GM19438 (cell line): Measurements from ENCODE around the gene LMBR1.
"Not testable (repeated sequence)": the region's sequence is repeated elsewhere in the genome, so short reads cannot be mapped to it uniquely, and the experiment has no call there.

ENCODE experiments used
- ATAC-seq: cut with Tn5 transposase; IDR thresholded peaks from one replicate; pipeline ENCODE4 v1.9.1; 2021; ENCODE audit warnings: low read depth; ENCODE audit not compliant: unreplicated experiment

Gene LMBR1

DNA sequence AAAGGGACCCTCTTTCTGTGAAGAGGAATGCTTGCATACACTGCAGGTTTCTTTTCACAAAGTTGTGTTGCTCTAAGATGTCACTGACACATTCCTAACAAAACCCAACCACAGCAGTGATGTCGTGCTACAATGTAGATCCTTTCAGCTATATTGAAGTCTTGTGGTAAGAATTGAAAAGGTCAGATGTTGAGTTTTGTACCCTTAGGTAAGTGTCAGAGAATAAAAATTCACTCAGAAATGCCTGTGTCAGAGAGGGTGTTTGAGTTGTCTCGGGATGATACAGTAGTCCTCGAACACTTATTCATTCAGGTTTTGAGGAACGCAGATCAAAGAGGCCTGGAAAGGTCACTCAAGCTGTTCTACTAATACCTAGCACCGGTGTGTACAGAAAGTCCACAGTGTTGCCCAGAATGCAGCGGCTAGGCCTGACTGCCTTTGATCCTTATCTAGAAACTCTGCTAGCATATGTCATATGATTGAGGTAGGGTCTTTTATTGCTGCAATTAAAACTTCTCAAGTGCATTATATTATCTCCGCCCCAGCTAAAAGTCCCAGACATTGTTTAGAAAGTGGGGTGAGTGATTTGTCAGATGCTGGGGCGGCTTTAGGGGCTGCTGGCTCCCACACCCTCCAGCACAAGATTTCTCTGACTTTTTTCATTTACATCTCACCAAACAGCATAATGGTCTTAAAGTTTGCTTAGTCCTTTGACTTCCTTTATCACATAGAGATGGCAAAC lies 226.4 kb downstream of the LMBR1 start:
- no peak for ATAC-seq

DNA sequence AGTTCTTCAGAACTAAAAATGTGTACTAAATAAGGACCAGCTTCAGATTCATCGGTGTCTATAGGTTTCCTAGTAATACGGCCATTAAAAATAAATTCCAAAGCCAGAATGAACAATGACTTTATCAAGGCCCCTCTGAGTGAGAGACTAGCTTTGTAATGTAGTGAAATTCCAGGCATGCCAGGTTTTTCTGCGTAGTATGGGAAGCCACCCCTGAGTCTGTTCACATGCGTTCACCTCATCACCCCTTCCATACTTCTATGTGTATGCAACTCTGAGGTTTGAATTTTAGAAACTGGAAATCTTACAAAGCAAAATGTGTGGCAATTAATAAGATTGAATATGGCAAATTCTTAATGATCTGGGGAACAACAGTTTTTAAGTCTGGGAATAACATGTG lies 227.9 kb downstream of the LMBR1 start:
- ATAC-seq: no peak

DNA sequence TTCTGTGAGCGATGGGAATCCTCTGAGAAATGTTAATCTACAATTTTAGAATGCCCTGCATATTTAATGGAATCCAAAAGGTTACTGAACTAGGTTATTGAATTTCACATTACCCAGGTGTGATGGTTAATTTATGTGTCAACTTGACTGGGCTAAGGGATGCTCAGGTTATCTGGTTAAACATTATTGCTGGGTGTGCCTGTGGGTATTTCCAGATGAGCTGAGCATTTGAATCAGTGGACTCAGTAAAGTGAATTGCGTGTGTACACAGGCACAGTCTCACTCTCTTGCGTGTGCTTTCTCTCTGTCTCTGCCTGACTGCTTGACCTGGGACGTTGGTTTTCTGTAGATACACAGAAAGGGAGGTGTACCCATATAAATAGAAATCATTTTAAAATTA lies 230.7 kb downstream of the LMBR1 start:
- ATAC-seq: no peak

DNA sequence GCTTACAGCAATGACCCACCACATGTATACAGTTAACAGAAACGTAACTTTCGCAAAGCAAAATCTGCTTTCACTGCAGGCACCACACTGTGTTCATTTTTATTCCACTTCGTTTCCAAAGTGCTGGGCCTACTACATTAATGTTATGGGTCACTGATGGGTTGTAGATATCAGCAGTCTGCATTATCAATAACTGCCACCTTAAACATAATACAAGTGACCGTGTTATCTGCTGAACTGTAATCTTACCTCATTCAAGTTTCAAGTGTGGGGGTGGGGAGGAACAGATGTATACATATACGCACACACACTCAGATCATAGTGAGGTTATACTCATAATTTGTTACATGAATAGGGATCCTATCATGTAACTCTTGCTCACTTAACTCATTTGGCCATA lies 231.3 kb downstream of the LMBR1 start:
- no peak for ATAC-seq

DNA sequence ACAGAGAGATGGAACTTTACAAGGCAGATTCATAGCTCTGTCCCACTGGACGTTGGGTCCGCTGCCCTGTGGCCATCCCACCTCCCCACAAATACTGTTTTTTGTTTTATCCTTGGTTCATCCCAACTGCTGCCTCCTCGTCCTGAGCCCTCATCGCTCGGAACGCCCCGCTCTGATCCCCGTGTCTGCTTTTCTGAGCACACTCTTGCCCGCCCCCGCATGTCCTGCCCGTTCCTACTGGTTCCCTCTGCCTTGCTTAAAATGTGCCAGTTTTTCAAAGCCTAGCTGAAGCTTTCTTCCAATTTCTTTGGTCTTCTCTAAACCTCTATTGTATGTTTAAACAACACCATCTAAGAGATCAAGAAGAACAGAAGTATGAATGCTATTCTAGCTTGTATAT lies 233.0 kb downstream of the LMBR1 start:
- no peak for ATAC-seq

DNA sequence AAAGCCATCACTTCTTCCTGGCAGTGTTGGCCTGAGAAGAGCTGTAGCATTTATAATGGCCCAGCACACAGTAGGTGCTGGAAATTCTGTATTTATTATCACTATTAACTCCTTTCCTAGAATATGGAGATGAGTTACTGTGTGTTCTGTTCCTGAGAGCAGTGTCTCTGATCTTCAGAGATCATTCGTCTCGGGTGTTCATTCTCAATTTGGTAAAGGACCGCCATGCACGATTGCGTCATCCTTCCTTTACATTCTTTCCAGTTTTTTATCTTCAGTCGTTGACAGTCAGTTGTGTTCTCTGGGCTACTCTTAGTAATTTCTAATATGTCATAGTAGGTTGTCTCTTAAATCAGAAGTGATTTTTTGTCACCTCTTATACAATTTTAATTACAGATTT lies 233.8 kb downstream of the LMBR1 start:
- no peak for ATAC-seq

DNA sequence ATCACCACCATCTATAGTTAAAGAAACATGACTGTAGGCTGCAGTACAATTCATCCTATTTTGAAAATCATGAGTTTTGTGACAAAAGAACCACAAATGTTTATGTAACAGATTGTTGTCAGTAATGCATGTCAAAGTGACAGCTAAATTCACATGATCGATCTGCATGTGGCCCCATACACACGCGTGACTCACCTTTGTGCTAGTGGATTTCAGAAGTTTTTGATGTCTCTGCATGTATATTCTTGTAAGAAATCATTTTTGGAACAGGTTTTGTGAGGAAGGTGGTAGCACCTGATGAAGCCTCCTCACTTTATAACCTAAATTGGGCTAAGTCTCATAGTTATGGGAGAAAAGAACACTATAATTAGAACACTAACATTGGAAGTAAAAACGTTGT lies 235.3 kb downstream of the LMBR1 start:
- ATAC-seq: no peak

DNA sequence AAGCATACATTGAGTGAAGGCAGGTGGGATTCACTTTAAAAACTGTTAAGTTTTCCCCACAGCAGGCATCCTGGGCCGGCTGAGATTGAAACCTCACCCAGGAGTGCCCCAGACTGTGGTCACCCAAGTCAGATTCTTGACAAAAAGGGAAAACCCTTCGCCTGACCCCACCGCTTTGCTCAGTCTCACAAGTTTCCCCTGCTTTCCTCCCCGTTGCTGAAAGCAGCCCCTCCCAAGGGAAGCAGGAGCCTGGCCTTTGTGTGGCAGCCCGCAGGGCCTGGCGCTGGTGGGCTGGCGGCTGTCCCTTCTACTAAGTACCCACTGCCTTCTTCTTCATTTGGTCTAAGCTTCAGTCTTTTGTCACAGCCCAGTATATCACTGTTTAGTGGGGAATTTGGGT lies 236.4 kb downstream of the LMBR1 start:
- ATAC-seq: no peak

DNA sequence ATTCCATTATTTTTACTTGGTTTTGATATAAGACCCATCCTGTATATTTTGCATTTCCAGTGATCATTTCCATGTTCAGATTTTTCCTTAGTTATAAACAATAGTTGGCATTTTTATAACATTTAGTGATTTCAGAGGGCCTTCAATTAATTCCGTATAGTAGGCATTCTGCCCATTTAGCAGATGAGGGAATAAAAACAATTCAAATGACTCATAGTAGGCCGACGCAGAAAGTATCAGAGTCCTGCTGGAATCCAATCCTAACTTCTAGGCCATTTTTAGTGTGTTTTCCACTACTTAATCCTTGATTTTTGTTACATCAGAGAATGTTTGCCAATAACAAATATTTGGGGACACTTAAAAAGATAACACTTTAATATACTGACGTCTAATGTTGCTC lies 237.0 kb downstream of the LMBR1 start:
- ATAC-seq: no peak

DNA sequence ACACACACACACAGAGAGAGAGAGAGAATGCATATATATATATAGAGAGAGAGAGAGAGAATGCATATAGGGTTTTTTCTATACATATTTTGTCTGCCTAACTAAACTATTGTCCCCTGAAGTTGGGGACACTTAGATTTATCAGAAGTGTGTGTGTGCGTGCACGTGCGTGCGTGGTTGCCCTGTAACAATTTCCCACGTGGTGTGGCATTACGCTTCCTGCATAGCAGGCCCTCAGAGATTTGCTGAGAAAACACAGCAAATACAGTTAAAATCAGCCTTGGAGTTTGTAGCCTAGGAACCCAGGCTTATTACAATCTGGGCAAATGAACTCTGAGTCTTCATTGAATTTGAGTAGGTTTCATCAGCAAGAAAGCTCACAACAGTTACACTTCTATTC lies 237.7 kb downstream of the LMBR1 start:
- no peak for ATAC-seq

DNA sequence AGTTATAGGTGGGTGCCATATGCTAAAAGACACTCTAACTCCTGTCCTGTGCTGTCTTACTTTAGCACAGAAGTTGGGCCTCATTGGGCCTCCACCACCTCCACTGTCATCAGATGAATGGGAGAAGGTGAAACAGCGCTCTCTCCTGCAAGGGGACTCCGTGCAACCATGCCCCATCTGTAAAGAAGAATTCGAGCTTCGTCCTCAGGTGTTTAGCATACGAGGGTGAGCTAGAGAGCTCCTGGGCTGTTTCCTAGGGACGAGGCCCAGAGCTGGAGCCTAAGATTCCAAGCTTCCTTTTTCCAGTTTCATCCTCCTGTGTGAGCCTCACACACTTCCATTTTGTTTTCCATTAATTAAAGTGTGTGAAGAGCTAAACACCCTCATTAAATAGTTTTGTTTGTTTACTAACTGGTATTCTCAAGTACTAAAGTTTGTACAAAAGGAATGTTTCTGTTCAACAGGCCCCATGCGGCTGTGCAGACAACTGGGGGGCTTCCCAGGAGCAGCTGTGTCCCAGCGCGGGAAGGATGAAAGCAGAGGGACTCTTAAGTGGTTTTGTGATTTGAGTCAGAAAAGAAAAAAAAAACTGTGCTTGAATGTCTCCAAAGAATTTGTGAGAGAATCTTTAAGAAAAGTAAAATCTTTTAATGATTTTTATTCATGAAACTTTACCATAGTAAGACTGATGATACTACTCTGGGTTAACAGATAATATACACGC lies 238.3 kb downstream of the LMBR1 start:
- ATAC-seq: no peak

DNA sequence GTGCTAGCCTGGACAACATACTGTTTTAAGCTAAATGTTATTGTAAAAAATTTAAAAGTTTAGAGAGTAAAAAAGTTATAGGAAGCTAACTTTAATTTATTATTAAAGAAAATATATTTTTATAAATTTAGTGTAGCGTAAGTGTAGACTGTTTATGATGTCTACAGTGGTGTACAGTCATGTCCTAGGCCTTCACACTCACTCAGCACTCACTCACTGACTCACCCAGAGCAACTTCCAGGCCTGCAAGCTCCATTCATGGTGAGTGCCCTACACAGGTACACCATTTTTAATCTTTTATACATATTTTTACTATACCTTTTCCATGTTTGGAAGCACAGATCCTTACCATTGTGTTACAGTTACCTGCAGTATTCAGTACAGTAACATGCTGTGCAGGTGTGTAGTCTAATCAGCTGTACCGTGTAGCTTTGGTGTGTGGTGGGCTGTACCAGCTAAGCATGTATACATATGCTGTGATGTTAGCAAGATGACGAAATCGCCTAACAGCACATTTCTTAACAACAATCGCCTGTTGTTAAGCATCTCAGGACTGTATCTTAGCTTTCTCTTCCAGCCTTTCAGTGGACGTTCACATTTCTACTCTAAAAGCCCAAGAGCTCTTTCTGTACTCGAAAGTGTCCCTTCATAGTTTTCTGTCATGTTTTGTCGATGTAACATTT lies 240.0 kb downstream of the LMBR1 start:
- ATAC-seq: no peak

DNA sequence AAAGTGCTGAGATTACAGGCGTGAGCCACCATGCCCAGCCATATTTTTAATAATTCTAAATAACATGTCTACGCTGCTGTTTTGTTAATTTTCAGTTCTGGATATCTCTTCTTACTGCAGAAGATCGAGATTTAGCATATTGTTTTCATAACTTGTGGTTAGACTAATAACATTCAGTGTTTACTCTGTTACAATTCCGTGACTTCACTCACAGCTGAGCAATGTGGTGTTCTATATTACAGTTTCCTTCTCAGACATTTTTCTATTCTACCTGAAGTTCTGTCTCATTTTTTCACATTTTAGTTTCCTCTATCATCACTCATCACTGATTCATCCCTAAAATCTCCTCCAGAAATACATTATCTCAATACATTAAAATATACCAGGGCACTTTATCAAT lies 241.5 kb downstream of the LMBR1 start:
- ATAC-seq: no peak

DNA sequence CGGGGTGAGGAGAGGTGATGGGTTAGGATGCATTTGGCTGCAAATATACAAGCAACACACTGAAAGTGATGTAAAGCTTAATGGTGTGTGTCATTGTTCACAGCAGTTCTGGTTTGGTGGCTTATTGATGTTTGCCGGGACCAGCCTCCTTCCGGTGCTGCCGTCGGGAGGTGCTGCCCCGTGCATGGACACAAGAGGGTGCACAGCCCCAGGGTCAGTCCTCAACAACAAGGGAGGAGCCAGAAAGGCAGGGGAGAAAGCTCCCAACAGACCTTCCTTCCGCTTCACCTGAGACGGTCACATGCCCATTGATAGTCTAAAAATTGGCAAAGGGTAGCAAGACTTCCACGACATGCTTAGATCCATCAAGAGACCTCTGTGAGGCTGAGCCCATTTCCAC lies 242.9 kb downstream of the LMBR1 start:
- peak; percentile 65 for ATAC-seq

DNA sequence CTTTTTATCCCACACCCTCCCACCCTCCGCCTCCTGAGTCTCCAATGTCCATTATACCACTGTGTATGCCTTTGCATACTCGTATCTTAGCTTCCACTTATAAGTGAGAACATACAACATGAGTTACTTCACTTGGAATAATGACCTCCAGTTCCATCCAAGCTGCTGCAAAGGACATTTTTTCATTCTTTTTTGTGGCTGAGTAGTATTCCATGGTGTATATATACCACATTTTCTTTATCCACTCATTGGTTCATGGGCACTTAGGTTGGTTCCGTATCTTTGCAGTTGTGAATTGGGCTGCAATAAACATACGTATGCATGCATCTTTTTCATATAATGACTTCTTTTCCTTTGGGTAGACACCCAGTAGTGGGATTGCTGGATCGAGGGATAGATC lies 245.7 kb downstream of the LMBR1 start:
- not testable (repeated sequence) for ATAC-seq

DNA sequence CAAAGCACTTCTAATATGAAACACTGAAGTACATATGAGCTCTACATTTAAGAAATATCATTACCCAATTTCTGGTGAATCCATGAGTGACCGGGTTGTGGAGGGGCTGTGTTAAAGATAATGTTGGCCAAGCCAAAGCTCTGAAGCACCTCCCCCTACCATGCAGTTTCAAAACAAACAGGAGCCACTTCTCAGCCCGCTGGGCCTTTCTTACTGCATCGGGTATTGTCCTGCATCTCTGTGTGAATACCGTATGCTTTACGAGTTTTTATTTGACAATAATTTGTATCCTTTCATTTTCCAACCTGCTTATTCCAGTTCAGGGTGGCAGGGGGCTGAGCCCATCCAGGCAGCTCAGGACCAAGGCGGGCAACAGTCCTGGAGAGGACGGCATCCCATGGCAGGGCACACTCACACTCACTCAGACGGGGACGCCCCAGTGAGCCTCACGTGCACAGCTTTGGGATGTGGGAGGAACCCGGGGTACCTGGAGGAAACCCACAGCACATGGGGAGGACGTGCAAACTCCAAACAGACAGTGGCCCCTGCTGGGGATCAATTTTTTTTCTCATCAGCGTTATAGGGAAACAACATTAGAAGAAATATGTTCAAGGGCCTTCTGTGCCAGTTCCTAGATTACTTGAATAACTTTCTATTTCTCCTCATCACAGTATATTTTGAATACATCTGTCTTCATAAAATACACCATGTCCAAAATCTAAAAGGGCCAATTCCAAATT lies 250.5 kb downstream of the LMBR1 start:
- no peak for ATAC-seq

DNA sequence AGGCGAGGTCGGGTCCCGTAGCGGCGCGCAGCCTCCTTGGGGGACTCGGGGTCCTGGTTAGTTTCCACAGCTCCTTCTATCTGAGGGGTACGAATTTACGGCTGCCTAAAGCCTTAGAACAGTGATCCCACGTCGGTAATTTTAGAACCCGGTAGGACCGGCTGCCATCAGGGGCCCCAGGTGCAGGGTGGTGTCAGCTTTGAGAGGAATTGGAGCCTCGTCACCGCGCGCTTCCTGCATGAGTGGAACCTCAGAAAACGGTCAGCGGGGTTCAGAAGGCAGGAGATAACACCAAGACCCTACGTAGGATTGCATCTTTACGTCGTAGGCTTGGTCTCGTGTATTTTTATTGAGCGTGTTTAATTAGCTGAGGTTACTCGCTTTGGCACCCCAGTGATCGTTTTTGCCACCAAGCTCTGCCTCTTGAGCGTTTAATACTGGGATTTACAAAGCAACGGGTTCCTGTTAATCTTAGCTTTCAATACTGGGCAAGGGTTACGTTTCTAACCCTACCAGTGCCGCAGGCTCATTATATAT lies 252.0 kb downstream of the LMBR1 start:
- ATAC-seq: peak; percentile 46

DNA sequence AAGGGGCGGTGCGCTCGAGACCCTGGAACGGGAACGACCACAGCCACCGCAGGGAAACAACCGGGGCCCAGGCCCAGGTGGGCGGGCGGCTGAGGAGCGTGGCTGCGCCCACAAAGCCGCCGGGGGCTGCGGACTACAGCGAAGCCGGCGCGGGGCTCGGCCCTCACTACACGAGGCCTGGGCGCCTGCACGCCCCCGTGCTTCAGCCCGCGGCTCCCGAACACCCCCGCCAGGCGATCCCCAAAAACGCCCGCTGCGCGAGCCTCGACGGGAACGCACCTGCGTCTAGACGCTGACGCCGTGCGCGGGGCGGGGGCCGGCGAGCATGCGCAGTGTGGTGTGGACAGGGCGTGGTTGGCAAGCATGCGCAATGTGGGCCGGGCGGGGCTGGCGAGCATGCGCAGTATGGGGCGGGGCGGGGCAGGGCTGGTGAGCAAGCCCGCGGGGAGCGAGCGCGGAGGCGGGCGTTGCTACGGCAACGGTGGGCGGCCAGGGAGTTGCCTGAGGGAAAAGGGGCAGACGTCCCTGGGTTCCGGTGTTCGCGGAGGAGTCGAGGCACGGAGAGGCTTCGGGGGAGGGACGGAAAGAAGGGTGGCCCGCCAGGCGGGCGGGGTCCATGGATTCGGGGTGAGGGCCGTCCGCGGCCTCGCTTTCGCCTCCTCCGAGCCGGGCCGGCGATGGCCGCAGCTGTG lies 252.6 kb downstream of the LMBR1 start, which contains the start of gene RNF32:
Gene RNF32 (plus strand): TSS at position 518 of the 692 bp plus-strand sequence. CDS start 3,104 bp downstream, outside the sequence.
- peak; percentile 75 for ATAC-seq

DNA sequence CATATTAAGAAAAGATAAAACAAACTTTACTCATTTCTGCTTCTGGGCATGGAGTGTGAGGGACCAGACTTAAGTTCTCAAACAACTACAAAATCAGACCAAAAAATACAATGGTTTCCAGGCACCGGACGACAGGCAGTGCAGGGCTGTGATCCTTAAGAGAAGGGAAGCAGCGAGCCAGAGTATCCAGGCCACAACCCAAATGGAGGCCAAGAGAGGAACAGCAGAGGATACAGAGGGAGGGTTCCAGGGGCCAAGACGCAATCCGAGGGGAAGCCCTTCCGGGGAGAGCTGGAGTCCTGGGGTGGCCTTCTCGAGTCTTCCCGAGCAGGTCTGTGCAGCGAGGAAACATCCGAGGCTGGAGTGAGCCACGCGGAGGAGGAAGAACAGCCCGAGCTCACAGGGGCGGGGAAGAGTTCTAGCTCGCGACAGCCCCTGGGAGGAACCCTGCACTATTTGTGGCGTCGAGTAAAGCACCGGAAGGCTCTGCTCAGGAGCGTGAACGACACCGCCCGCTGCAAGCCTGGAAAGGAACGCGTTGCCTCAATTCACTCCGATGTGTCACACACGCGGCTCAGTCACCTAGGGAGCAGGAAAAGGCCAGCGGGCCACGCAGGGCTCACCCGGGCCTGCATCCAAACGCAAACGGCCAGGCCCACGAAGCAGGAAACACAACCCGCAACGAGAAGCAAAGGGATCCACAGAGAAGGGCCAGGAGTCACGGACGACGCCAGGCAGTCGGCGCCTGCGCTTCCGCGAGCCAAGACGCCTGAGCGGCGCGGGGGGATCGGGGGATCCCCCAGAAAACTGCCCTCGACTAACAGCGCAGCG lies 253.3 kb downstream of the LMBR1 start:
- ATAC-seq: peak; percentile 23
